Ureter (tissue), 1 donor: ENCODE data around the gene CCDC34. TPM values are rescaled to one million over a fixed set of nuclear protein-coding genes. Genes with fewer than 3 reads are reported as not detected.

ENCODE experiments used
- DNase-seq: peaks from one replicate; pipeline ENCODE4 v3.0.0-alpha.2; 2020; ENCODE audit warnings: low spot score
- total RNA-seq: library from RNA; stranded (reverse); gene quantifications from one replicate; pipeline ENCODE4 v1.2.4, GENCODE V29; 2023
- donor health status: DM: yes; HTN: yes; CAD: no.

Gene CCDC34
- 10.2 TPM for total RNA-seq

- DNase-seq = peak; percentile 89
Measured at GRCh38 chr11:27362749-27363575, at the start of gene CCDC34. Gene CCDC34 (minus strand): TSS chr11:27363215. CDS start chr11:27363194, 21 bp downstream.

GRCh38 chr11:27412192-27412691 is 49.2 kb upstream of the CCDC34 start:
- no peak for DNase-seq

GRCh38 chr11:27411328-27411727 is 48.3 kb upstream of the CCDC34 start:
- DNase-seq = no peak

- DNase-seq = no peak
Measured at GRCh38 chr11:27410272-27410671, 47.3 kb upstream of the CCDC34 start.

GRCh38 chr11:27409742-27410141 is 46.7 kb upstream of the CCDC34 start:
- no peak for DNase-seq

- no peak for DNase-seq
Measured at GRCh38 chr11:27409049-27409448, 46.0 kb upstream of the CCDC34 start.

GRCh38 chr11:27408246-27408800 is 45.3 kb upstream of the CCDC34 start:
- DNase-seq = no peak

GRCh38 chr11:27406498-27407354 is 43.7 kb upstream of the CCDC34 start:
- DNase-seq = no peak

GRCh38 chr11:27405134-27405533 is 42.1 kb upstream of the CCDC34 start:
- DNase-seq = no peak

GRCh38 chr11:27404427-27404826 is 41.4 kb upstream of the CCDC34 start:
- no peak for DNase-seq

- DNase-seq = no peak
Measured at GRCh38 chr11:27403195-27403594, 40.2 kb upstream of the CCDC34 start.

GRCh38 chr11:27402450-27402849 is 39.4 kb upstream of the CCDC34 start:
- DNase-seq = no peak

GRCh38 chr11:27401833-27402316 is 38.9 kb upstream of the CCDC34 start:
- DNase-seq = no peak

GRCh38 chr11:27401280-27401832 is 38.3 kb upstream of the CCDC34 start:
- DNase-seq = no peak

GRCh38 chr11:27398400-27398770 is 35.4 kb upstream of the CCDC34 start:
- DNase-seq = no peak

- no peak for DNase-seq
Measured at GRCh38 chr11:27397624-27398399, 34.8 kb upstream of the CCDC34 start.

GRCh38 chr11:27396259-27396839 is 33.3 kb upstream of the CCDC34 start:
- DNase-seq = no peak

- no peak for DNase-seq
Measured at GRCh38 chr11:27395556-27396258, 32.7 kb upstream of the CCDC34 start.

GRCh38 chr11:27394781-27395228 is 31.8 kb upstream of the CCDC34 start:
- DNase-seq = no peak
